Natural killer cell (primary cell): ENCODE measurements around the gene SNAI3. TPM values are rescaled to one million over a fixed set of nuclear protein-coding genes. Genes with fewer than 3 reads are reported as not detected.
A peak's percentile ranks its signal among the peaks of the same experiment; 100 is the strongest.

Experiments
- ATAC-seq, 3 donors: fragments of 150-1000 bp in 2 of 3; fragments of 200-7000 bp in 1 of 3; cut with Tn5 transposase; 1 replicate in 1 of 3; 2 replicates in 2 of 3; pipeline ENCODE4 v1.10.0; 2021; ENCODE audit warnings: mild to moderate bottlenecking in 2 of 3, moderate library complexity in 2 of 3
- DNase-seq, 2 donors: peaks; one replicate each; pipeline versions ENCODE4 v3.0.0 to v3.0.0-alpha.2; 2013 to 2021; ENCODE audit warnings: mixed read lengths in 1 of 2
- H3K27ac ChIP-seq: one replicate; pipeline ENCODE4 v1.5.1; 2013; ENCODE audit warnings: mild to moderate bottlenecking, low read length
- H3K27me3 ChIP-seq: one replicate; pipeline ENCODE4 v1.6.1; 2013; ENCODE audit warnings: low read length; ENCODE audit not compliant: control insufficient read depth, insufficient read depth
- H3K36me3 ChIP-seq: one replicate; pipeline ENCODE4 v1.6.1; 2013; ENCODE audit warnings: low read length; ENCODE audit not compliant: control insufficient read depth, insufficient read depth
- H3K4me1 ChIP-seq: one replicate; pipeline ENCODE4 v1.6.1; 2013; ENCODE audit warnings: low read length; ENCODE audit not compliant: control insufficient read depth, insufficient read depth
- H3K4me3 ChIP-seq: one replicate; pipeline ENCODE4 v1.5.1; 2013; ENCODE audit warnings: low read length
- H3K9me3 ChIP-seq: one replicate; pipeline ENCODE4 v1.6.1; 2013; ENCODE audit warnings: low read length; ENCODE audit not compliant: control insufficient read depth, insufficient read depth
- H3K27ac Mint-ChIP-seq, 2 donors: one replicate each; pipeline ENCODE4 v1.8.0; 2022; ENCODE audit warnings: mild to moderate bottlenecking in 2 of 2, mixed read lengths in 2 of 2, moderate library complexity in 1 of 2
- H3K27me3 Mint-ChIP-seq, 2 donors: one replicate each; pipeline ENCODE4 v1.8.0; 2022; ENCODE audit warnings: low read depth in 2 of 2, mixed read lengths in 2 of 2
- H3K36me3 Mint-ChIP-seq: one replicate; pipeline ENCODE4 v1.8.0; 2022; ENCODE audit warnings: mixed read lengths
- H3K4me1 Mint-ChIP-seq, 2 donors: one replicate each; pipeline ENCODE4 v1.8.0; 2022; ENCODE audit warnings: mixed read lengths in 2 of 2
- H3K4me3 Mint-ChIP-seq: one replicate; pipeline ENCODE4 v1.8.0; 2022; ENCODE audit warnings: mild to moderate bottlenecking, moderate library complexity, mixed read lengths
- H3K9me3 Mint-ChIP-seq, 2 donors: one replicate each; pipeline ENCODE4 v1.8.0; 2022; ENCODE audit warnings: mixed read lengths in 2 of 2
- CTCF ChIP-seq: fragments of 200-600 bp; IDR thresholded peaks from one replicate; pipeline ENCODE4 v1.8.0; 2022; ENCODE audit warnings: antibody characterized with exemption
- WGBS: methylation state at CpG from one replicate; pipeline ENCODE4 v1.1.7; 2013; ENCODE audit warnings: missing lambda C conversion rate; ENCODE audit not compliant: insufficient coverage; 5-methylcytosine and 5-hydroxymethylcytosine counted together
- intact Hi-C: fragments of 100-400 bp; cut with micrococcal nuclease; formaldehyde crosslinking; loops from one replicate; pipeline ENCODE4 v1.14.2; 2022
- total RNA-seq, 4 donors: library from RNA; stranded (reverse); fragments of 120-200 nt in 1 of 4; gene quantifications; one replicate each; pipeline versions ENCODE4 v1.2.3 to v1.2.4, GENCODE V29; 2013 to 2022

The SNAI3 gene
- total RNA-seq, 3 donors from 2014 or later (not counting 1 experiment from before 2014, with no cell fraction given): 8.2 to 9.2 (median 8.4) TPM

- H3K27ac ChIP-seq: peak overlapping the region; percentile 88
- Mint-ChIP-seq H3K9me3 (peaks cover 0 to 3% of the 10 kb centered on the region in 2 donors), H3K4me3 (peak overlapping the region; percentile 82), H3K36me3 (no peaks in the 10 kb centered on the region), H3K4me1 (peaks cover 19 to 46% of the 10 kb centered on the region in 2 donors), H3K27ac (peak overlapping the region; percentile 88 to 90), H3K27me3 (peaks cover 0 to 3% of the 10 kb centered on the region in 2 donors)
- TF ChIP-seq CTCF: no peak
- peak; percentile 37 to 67 (median 48) for ATAC-seq
- peak overlapping the region; percentile 71 for H3K4me3 ChIP-seq
- H3K4me1 ChIP-seq: peaks cover 63% of the 10 kb centered on the region
- H3K27me3 ChIP-seq: no peaks in the 10 kb centered on the region
- DNase-seq: peak; percentile 69 to 77
- 1% methylated on average over 82 of the region's 82 CpGs for WGBS
- peaks cover 10% of the 10 kb centered on the region for H3K9me3 ChIP-seq
- intact Hi-C loops: loop anchor here (10.0 kb wide), 1 partner anchor 60 kb away; the partner anchor contains the start of gene ZC3H18
- H3K36me3 ChIP-seq: peaks cover 18% of the 10 kb centered on the region
Measured at GRCh38 chr16:88634141-88634993, 51.9 kb downstream of the SNAI3 start.

- no peak for TF ChIP-seq CTCF
- H3K36me3 ChIP-seq: peaks cover 19% of the 10 kb centered on the region
- peak overlapping the region; percentile 88 for H3K27ac ChIP-seq
- ATAC-seq (peak; percentile 40 to 57 (median 54)), DNase-seq (peak in 1 of 2 donors; percentile 82)
- Mint-ChIP-seq H3K27me3 (peaks cover 0 to 3% of the 10 kb centered on the region in 2 donors), H3K4me3 (peak overlapping the region; percentile 82), H3K4me1 (peaks cover 19 to 42% of the 10 kb centered on the region in 2 donors), H3K27ac (peak overlapping the region; percentile 88 to 90), H3K36me3 (no peaks in the 10 kb centered on the region), H3K9me3 (peaks cover 0 to 3% of the 10 kb centered on the region in 2 donors)
- peak overlapping the region; percentile 71 for H3K4me3 ChIP-seq
- peaks cover 56% of the 10 kb centered on the region for H3K4me1 ChIP-seq
- H3K9me3 ChIP-seq: peaks cover 10% of the 10 kb centered on the region
- 13% methylated on average over 23 of the region's 23 CpGs for WGBS
- no peaks in the 10 kb centered on the region for H3K27me3 ChIP-seq
- intact Hi-C loops: loop anchor here (1.0 to 10.0 kb wide), 2 partner anchors 13 to 59 kb away; partner anchors contain the start of gene ZC3H18
Measured at GRCh38 chr16:88633684-88634140, 52.6 kb downstream of the SNAI3 start.

GRCh38 chr16:88632587-88632930, 53.7 kb downstream of the SNAI3 start:
- Histone ChIP-seq H3K27ac (no peak overlapping the region), H3K27me3 (no peaks in the 10 kb centered on the region), H3K9me3 (peaks cover 7% of the 10 kb centered on the region), H3K36me3 (peaks cover 29% of the 10 kb centered on the region), H3K4me1 (peaks cover 45% of the 10 kb centered on the region), H3K4me3 (no peak overlapping the region)
- peaks cover 0 to 3% of the 10 kb centered on the region in 2 donors for H3K27me3 Mint-ChIP-seq
- intact Hi-C loops: loop anchor here (10.0 kb wide), 1 partner anchor 58 kb away; the partner anchor contains the start of gene ZC3H18
- no peaks in the 10 kb centered on the region for H3K36me3 Mint-ChIP-seq
- no peak for TF ChIP-seq CTCF
- peak overlapping the region; percentile 4 for H3K4me3 Mint-ChIP-seq
- H3K4me1 Mint-ChIP-seq: peaks cover 14 to 33% of the 10 kb centered on the region in 2 donors
- 96% methylated on average over 11 of the region's 11 CpGs for WGBS
- DNase-seq (no peak), ATAC-seq (no peak)
- H3K9me3 Mint-ChIP-seq: peaks cover 0 to 3% of the 10 kb centered on the region in 2 donors
- H3K27ac Mint-ChIP-seq: peak overlapping the region; percentile 54 to 88
